Fibroblast of the conjunctiva (primary cell): Measurements from ENCODE around the gene FBXL16.
"Not testable (repeated sequence)": the region's sequence is repeated elsewhere in the genome, so short reads cannot be mapped to it uniquely, and the experiment has no call there.

Experiments
- DNase-seq: peaks from one replicate; pipeline ENCODE4 v3.0.0-alpha.2; 2010; ENCODE audit warnings: low read depth

Gene FBXL16

GRCh38 chr16:709566-710499 is 4.2 kb upstream of the FBXL16 start:
- peak; percentile 49 for DNase-seq

GRCh38 chr16:708959-709358 is 3.4 kb upstream of the FBXL16 start:
- DNase-seq: no peak

GRCh38 chr16:708019-708418 is 2.4 kb upstream of the FBXL16 start:
- DNase-seq: no peak

GRCh38 chr16:707062-707538 is 1.5 kb upstream of the FBXL16 start:
- no peak for DNase-seq

- no peak for DNase-seq
These were observed 824 bp upstream of the FBXL16 start for GRCh38 chr16:706189-707061.

- DNase-seq: no peak
These were observed 835 bp downstream of the FBXL16 start for GRCh38 chr16:704552-705380.

- no peak for DNase-seq
These were observed 1.6 kb downstream of the FBXL16 start for GRCh38 chr16:704047-704446.

- DNase-seq: no peak
These were observed 2.2 kb downstream of the FBXL16 start for GRCh38 chr16:703406-703805.

DNA sequence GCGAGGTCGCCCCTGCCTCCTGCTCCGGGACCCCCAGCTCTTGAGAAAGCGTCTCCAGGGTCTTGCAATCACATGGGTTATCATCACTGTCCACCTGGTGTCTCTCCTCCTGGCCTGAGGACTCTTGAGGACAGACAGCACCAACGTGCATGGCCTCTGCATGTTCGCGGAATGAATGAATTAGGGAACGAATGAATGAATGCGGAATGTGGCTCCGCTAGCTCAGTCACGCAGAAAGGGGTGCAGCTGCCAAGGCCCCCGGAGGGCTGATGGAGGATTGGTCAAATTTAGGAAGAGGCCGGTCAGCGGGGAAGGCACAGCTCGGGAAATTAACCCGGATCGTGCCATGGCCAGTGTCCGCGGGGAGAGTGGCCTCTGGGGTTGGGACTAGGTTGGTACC is 3.3 kb downstream of the FBXL16 start:
- no peak for DNase-seq

GRCh38 chr16:700684-701584 is 4.7 kb downstream of the FBXL16 start:
- DNase-seq: no peak

GRCh38 chr16:698911-699671 is 6.5 kb downstream of the FBXL16 start:
- no peak for DNase-seq

DNA sequence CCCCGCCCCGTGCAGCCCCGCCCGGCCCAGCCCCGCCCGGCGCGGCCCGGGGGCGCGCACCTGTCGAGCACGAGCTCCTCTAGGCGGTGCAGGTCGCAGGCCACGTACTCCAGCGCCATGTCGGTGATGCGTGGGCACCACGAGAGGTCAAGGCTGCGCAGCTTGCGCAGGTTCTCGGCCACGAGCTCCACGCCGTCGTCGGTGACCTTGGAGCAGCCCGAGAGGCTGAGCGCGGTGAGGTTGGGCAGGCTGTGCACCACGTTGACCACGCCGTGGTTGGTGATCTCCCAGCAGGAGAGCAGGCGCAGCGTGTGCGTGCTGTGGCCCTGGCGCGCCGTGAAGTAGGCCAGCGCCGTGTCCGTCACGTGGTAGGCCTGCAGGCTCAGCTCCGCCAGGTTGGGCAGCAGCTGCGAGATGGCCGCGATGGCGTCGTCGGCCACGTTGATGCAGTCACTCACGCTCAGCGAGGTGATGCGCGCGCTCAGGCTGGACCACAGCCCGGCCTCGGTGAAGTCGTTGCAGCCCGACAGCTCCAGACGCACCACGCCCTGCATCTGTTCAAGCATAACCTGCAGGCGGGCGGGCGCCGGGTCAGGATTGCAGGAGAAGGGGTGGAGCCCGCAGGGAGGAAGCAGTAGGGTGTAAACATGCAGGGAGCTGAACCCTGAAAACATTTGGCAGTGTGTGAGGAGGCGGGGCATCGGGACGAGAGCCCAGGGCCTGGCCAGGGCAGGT is 10.1 kb downstream of the FBXL16 start:
- no peak for DNase-seq

DNA sequence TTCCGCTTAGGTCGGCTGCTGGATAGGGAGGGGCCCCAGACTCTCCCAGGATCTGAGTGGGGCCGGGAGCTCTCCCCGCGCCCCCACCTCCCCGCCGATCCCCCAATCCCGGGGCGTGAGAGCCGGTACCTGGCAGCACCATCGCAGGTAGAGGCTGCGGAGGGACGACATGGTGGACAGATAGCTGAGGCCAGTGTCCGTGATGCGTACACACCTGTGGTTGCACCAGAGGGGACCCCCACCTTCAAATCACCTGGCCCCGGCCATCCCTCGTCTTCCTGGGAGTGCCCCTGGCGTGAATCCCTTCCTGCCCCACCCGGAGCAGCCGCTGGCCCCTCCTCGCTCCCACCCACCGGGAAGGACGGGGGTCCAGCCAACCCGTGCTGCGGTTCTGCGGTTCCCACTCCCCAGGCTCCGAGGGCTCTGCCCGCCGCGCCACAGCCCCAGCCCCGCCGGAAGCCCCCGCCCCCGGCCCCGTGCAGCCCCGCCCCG is 10.7 kb downstream of the FBXL16 start:
- no peak for DNase-seq

GRCh38 chr16:694187-694862 is 11.3 kb downstream of the FBXL16 start:
- DNase-seq: no peak

- no peak for DNase-seq
These were observed 11.8 kb downstream of the FBXL16 start for GRCh38 chr16:693766-694165.

DNA sequence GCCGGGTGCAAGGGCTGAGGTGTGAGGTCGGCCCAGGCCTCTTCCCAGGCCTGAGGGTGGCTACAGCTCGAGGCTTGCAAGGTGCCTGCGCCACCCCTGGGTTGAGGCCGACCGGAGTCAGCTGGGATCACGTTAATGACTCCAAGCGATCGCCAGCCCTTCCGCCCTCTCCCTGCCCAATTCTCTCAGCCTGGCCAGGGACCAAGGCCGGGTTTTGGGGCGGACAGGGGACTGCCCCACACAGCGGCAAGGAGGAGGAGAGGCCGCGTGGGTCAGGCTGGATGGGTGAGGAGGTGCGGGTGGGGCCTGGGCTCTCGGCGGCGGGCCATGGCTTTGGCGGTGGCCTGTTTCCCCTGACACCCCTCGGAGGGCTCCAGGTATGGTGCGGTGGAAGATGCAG is 12.2 kb downstream of the FBXL16 start:
- no peak for DNase-seq

DNA sequence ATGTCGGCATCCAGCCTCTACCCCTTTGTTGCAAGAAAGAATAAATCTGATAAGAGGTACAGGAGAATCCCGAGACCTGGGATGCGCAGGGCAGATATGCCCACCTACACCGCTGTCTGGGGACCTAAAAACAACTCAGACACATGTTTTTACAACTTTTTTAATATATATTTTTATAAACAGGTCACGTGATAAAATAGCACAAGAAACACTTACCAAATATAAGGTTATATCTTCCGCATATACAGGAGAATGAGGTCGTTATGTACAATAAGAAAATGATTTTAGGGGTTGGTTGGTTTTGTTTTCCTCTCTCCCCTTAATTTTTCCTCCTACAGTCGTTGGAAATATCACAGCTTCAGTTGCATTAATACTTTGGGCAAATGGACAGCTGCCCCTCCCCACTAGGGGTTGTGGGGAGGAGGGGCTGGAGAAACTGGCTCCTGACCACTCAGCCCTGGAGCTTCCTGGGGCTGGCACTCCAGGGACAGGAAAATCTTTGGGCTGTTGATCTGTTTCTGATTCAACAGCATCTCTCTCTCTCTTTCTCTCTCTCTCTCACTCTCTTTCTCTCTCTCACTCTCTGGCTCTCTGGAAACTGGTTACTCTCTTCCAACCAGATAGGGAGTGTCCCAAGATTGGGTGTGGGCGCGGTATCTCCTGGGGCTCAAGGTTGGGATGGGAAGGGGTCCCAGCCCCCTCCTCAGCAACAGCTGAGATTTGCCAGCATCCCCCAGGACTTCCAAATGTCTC is 13.1 kb downstream of the FBXL16 start:
- DNase-seq: no peak

GRCh38 chr16:691242-691641 is 14.4 kb downstream of the FBXL16 start:
- DNase-seq: not testable (repeated sequence)
